ENCODE data around the gene SLC17A2. TPM values are rescaled to one million over a fixed set of nuclear protein-coding genes. Genes with fewer than 3 reads are reported as not detected.
A peak's percentile ranks its signal among the peaks of the same experiment; 100 is the strongest.

Gene SLC17A2, protein sequence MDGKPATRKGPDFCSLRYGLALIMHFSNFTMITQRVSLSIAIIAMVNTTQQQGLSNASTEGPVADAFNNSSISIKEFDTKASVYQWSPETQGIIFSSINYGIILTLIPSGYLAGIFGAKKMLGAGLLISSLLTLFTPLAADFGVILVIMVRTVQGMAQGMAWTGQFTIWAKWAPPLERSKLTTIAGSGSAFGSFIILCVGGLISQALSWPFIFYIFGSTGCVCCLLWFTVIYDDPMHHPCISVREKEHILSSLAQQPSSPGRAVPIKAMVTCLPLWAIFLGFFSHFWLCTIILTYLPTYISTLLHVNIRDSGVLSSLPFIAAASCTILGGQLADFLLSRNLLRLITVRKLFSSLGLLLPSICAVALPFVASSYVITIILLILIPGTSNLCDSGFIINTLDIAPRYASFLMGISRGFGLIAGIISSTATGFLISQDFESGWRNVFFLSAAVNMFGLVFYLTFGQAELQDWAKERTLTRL
- total RNA-seq (2014; rRNA removed; shearing (Covaris generic)) (not detected in 2 replicates), polyA plus RNA-seq (2016; fragmentation: Nextera tagmentation; extraction: Ambion mirVana) (not detected in 2 replicates)
- long read RNA-seq: 0 reads

GRCh38 chr6:25930532-25931410 lies at the start of gene SLC17A2:
Gene SLC17A2 (minus strand): TSS chr6:25930691. CDS start chr6:25925796, 4,895 bp downstream.
- Histone ChIP-seq H3K27ac (ENCODE audit: low read depth) (no peak within 1 kb of the TSS), H4K20me1 (replicated peaks; ENCODE audit: insufficient read depth) (no peaks in the 10 kb centered on the region), H3K36me3 (ENCODE audit: insufficient read depth) (no peaks in the 10 kb centered on the region), H3K4me1 (ENCODE audit: insufficient read depth) (no peaks in the 10 kb centered on the region), H3K4me3 (no peak within 1 kb of the TSS), H3F3A (replicated peaks; ENCODE audit: low read depth) (no peaks in the 10 kb centered on the region), H3K27me3 (ENCODE audit: insufficient read depth) (no peaks in the 10 kb centered on the region), H3K9me2 (ENCODE audit: insufficient read depth) (no peaks in the 10 kb centered on the region), H3K4me2 (no peak within 1 kb of the TSS), H2AFZ (peak within 1 kb of the TSS; percentile 67; the same call in 1 of the 2 replicates), H3K79me2 (replicated peaks; ENCODE audit: insufficient read depth) (no peaks in the 10 kb centered on the region)
- Mint-ChIP-seq H3K4me3 (no peak within 1 kb of the TSS), H3K27me3 (ENCODE audit: insufficient read depth, low read depth, poor library complexity) (no peaks in the 10 kb centered on the region), H3K4me1 (no peaks in the 10 kb centered on the region; the same call in 2 of the 3 replicates), H3K27ac (no peak within 1 kb of the TSS), H3K36me3 (ENCODE audit: low read depth) (no peaks in the 10 kb centered on the region), H3K9me3 (no peaks in the 10 kb centered on the region)
- no peak for TF ChIP-seq EZH2phosphoT487 (IDR thresholded peaks at IDR 0.05; ENCODE audit: unreplicated experiment)
- no peak for ATAC-seq
- DNase-seq (ENCODE audit: low spot score): no peak

GRCh38 chr6:25975923-25976560 lies 45.6 kb upstream of the SLC17A2 start:
- H3K27ac Mint-ChIP-seq: no peak overlapping the region
- no peak overlapping the region for H3K27ac ChIP-seq (ENCODE audit: low read depth)

GRCh38 chr6:25973923-25974555 lies 43.5 kb upstream of the SLC17A2 start:
- TF ChIP-seq STAT1 (IDR thresholded peaks at IDR 0.05; ENCODE audit: unreplicated experiment) (no peak), CREB1 (CRISPR knock-in tag; IDR thresholded peaks at IDR 0.05; ENCODE audit: low read depth) (no peak), ZNF331 (CRISPR knock-in tag; IDR thresholded peaks at IDR 0.05; ENCODE audit: low read depth) (no peak), ZNF114 (CRISPR knock-in tag; IDR thresholded peaks at IDR 0.05) (no peak)
- TF ChIP-seq, protein P1, sequence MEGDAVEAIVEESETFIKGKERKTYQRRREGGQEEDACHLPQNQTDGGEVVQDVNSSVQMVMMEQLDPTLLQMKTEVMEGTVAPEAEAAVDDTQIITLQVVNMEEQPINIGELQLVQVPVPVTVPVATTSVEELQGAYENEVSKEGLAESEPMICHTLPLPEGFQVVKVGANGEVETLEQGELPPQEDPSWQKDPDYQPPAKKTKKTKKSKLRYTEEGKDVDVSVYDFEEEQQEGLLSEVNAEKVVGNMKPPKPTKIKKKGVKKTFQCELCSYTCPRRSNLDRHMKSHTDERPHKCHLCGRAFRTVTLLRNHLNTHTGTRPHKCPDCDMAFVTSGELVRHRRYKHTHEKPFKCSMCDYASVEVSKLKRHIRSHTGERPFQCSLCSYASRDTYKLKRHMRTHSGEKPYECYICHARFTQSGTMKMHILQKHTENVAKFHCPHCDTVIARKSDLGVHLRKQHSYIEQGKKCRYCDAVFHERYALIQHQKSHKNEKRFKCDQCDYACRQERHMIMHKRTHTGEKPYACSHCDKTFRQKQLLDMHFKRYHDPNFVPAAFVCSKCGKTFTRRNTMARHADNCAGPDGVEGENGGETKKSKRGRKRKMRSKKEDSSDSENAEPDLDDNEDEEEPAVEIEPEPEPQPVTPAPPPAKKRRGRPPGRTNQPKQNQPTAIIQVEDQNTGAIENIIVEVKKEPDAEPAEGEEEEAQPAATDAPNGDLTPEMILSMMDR (conservative IDR thresholded peaks at IDR 0.05; ENCODE audit: low read depth in 2 of 2): no peak
- ATAC-seq: no peak
- H3K36me3 ChIP-seq (ENCODE audit: insufficient read depth): no peaks in the 10 kb centered on the region; the same call in 1 of the 2 replicates

More at GRCh38 chr6:25975923-25976560, 45.6 kb upstream of the SLC17A2 start:
- no peaks in the 10 kb centered on the region for H3K4me1 Mint-ChIP-seq
- H3K4me3 Mint-ChIP-seq: no peak overlapping the region
- Histone ChIP-seq H3K79me2 (replicated peaks; ENCODE audit: insufficient read depth) (no peaks in the 10 kb centered on the region), H2AFZ (no peak overlapping the region), H4K20me1 (replicated peaks; ENCODE audit: insufficient read depth) (no peaks in the 10 kb centered on the region), H3K4me3 (no peak overlapping the region), H3K9me2 (ENCODE audit: insufficient read depth) (0 out of 2 replicates have a peak, but pooled peaks cover 8% of the 10 kb centered on the region), H3F3A (replicated peaks; ENCODE audit: low read depth) (no peaks in the 10 kb centered on the region), H3K27me3 (ENCODE audit: insufficient read depth) (no peaks in the 10 kb centered on the region), H3K4me1 (ENCODE audit: insufficient read depth) (peaks cover 9% of the 10 kb centered on the region), H3K4me2 (no peak overlapping the region), H3K36me3 (ENCODE audit: insufficient read depth) (no peaks in the 10 kb centered on the region; the same call in 1 of the 2 replicates)
- TF ChIP-seq STAT1 (IDR thresholded peaks at IDR 0.05; ENCODE audit: unreplicated experiment) (no peak), ZNF331 (CRISPR knock-in tag; IDR thresholded peaks at IDR 0.05; ENCODE audit: low read depth) (no peak), ZNF114 (CRISPR knock-in tag; IDR thresholded peaks at IDR 0.05) (no peak)
- ATAC-seq (no peak), DNase-seq (ENCODE audit: low spot score) (no peak)
- H3K36me3 Mint-ChIP-seq (ENCODE audit: low read depth): peaks cover 14% of the 10 kb centered on the region; the same call in 2 of the 3 replicates
- no peaks in the 10 kb centered on the region for H3K9me3 Mint-ChIP-seq
- no peaks in the 10 kb centered on the region for H3K27me3 Mint-ChIP-seq (ENCODE audit: insufficient read depth, low read depth, poor library complexity)

More at GRCh38 chr6:25973923-25974555, 43.5 kb upstream of the SLC17A2 start:
- Mint-ChIP-seq H3K4me1 (no peaks in the 10 kb centered on the region), H3K9me3 (no peaks in the 10 kb centered on the region), H3K27me3 (ENCODE audit: insufficient read depth, low read depth, poor library complexity) (no peaks in the 10 kb centered on the region), H3K4me3 (no peak overlapping the region), H3K36me3 (ENCODE audit: low read depth) (peaks cover 14% of the 10 kb centered on the region; the same call in 2 of the 3 replicates), H3K27ac (no peak overlapping the region)
- Histone ChIP-seq H3K27me3 (ENCODE audit: insufficient read depth) (no peaks in the 10 kb centered on the region), H2AFZ (no peak overlapping the region), H3K4me2 (no peak overlapping the region), H4K20me1 (replicated peaks; ENCODE audit: insufficient read depth) (no peaks in the 10 kb centered on the region), H3K27ac (ENCODE audit: low read depth) (no peak overlapping the region), H3K9me2 (ENCODE audit: insufficient read depth) (0 out of 2 replicates have a peak, but pooled peaks cover 8% of the 10 kb centered on the region), H3K4me1 (ENCODE audit: insufficient read depth) (peaks cover 9% of the 10 kb centered on the region), H3K4me3 (no peak overlapping the region), H3K79me2 (replicated peaks; ENCODE audit: insufficient read depth) (no peaks in the 10 kb centered on the region), H3F3A (replicated peaks; ENCODE audit: low read depth) (no peaks in the 10 kb centered on the region)
- DNase-seq (ENCODE audit: low spot score): no peak
